ENCODE data around the gene SPON1.

GRCh38 chr11:14229472-14229871, 266.9 kb downstream of the SPON1 start:
- TF ChIP-seq CTCF (IDR thresholded peaks at IDR 0.05) (no peak), POLR2A (IDR thresholded peaks at IDR 0.05) (no peak), POLR2AphosphoS5 (IDR thresholded peaks at IDR 0.05) (no peak)
